Activated CD4-positive, alpha-beta T cell treated with anti-CD3 and anti-CD28 coated beads, Interleukin-2, amount 50 U/mL, for 1 hour (primary cell): ENCODE measurements around the gene SPAG6.
"Not testable (repeated sequence)": the region's sequence is repeated elsewhere in the genome, so short reads cannot be mapped to it uniquely, and the experiment has no call there.

Source experiments
- DNase-seq: peaks from one replicate; pipeline ENCODE4 v3.0.0-alpha.2; 2020

The SPAG6 gene

DNA sequence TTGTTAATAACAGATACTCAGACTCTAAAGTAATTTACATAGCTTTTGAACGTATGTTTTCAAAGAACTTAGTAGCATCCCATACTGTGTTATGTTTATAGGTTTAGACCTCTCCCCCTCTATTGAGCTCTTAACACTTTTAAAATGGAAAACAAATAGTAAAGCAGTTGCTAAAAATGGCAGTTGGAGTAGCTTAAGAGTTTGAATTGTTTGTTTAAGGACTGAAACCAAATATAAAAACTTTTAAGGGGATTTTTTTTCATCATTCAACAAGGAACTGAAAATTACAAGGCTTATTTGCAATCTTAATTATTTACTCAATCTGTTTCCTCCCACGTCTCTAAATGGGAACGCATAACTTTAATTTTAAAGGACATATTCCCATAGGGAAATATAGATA, 1.6 kb upstream of the SPAG6 start:
- no peak for DNase-seq

DNA sequence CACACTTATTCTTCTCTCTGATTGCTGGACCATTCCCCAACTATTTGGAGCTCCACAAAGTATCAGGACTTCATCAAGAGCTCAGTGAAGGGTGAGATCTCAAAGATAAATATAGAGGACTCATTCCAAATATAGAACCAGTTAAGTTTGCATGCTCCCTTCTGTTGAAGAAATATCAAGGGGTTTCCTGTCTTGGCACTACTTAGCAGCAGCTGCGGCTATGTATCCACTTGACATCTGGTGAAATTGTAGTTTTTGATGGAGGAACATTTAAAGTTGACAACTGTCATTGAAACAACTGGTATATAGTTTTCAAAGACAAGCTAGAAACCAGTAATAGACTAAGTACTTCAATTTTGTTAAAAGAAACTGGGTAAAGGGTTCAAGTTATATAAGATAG, 1.0 kb upstream of the SPAG6 start:
- DNase-seq, result no peak

DNA sequence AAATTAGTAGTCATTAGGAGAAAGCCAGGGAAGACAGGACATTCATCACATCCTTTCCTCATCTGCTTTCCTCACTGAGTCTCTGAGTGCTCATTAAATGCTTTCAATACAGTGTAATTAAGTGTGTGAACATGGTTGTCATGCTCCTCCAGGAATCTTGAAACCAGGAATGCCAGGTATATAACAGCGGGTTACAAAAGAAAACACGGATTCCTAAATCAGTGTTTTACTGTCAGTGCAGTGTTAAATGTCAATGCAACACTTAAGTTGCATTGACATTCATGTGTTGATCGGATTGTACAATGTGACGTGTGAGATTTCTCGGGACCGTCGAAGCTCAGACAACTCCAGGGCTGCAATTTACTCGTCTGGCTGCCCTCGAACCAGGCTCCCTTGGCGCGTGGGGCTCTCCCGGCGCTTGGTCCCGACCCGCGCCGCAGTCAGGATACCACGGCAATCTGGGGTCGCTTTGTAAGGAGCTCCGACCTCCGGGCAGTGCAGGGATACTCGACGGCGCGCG, 455 bp upstream of the SPAG6 start:
- no peak for DNase-seq

DNA sequence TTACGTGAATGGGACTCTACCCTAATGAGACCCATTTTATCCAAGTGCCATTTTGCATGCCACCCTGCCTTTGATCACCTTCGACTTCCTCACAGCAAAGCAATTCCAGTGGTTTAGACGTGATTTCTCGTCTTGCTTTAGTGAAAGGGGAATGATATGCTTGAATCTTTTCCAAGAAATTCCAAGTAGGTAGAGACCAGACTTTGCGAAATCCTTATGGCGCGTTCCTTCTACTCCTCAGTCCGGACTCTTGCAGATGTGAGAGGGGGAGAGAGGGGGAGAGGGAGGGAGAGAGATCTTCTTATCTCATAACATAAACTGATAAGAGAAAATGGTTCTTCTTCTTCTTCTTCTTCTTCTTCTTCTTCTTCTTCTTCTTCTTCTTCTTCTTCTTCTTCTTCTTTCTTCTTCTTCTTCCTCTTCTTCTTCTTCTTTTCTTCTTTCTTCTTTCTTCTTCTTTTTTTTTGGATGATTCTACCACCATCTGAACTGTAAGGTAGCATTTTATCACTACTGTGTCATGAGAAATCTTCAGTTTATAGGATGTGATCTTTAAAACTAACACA, 883 bp downstream of the SPAG6 start:
- DNase-seq, result no peak

DNA sequence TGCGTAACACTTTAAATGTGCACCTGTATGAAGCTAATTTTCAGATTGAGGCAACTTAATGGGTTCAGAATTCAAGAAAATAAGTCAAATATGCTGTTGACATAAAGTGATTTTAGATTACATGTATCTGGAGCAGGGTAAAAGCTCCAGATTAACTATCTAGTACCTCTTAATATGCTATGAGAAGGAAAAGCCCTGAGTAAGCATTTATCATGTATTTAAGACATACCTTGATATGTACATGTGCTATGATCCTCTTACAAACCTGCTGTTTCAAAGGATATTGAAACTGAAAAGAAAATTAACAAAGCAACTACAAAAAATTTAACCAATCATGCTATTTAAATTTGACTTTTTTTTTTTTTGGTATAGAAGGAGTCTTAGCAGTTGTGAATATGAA, 4.5 kb downstream of the SPAG6 start:
- DNase-seq, result no peak

DNA sequence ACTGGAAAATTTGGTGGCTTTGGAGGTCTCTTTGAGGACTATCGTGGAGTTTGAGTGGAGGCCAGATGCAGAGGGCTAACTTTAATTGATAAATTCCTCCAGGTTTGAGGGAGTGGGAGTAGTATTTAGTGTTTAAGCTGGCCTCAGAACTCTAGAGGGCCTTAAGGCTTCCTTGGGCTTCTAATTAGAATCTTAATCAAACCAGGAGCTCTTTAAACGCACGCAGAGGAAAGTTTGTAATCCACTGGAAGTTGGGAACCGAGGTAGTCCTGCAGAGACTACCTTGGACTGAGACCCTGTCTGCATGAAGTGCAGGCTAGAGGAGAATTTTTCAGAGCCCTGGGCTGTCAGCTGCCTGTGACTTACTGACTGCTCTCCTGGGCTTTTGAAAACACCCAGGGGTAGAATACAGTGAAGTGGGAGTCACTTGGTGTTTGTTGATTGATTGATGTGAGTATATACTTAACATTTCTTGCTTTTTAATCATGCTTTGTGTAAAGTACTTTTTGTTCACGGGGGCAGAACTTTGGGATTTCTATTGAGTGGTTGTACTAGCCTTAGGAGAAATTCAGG, 5.9 kb downstream of the SPAG6 start:
- DNase-seq, result no peak

DNA sequence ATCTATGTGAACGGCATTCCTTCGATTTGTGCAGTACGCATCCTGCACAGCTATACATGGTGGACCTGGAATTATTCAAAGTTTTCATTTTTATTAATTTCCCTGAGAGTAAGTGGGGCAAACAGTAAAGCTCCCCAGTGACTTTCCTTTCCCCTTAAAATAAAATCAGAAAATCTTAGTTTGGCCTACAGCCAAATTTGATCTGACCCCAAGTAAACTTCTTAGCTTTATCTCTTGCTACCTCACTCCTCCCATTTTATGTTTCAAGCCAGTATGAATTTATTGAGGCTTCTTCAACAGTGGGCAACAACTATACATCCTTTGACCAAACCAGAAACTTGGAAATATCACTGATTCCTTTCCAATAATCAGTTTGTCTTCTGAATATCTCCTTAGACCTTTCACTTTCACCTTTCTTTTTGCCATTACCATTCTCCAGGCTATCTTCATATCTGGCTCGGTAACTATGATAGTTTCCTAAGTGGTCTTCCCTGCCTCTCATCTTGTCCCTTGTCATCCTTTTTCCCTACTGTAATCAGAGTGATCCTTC, 11.1 kb downstream of the SPAG6 start:
- DNase-seq, result no peak

DNA sequence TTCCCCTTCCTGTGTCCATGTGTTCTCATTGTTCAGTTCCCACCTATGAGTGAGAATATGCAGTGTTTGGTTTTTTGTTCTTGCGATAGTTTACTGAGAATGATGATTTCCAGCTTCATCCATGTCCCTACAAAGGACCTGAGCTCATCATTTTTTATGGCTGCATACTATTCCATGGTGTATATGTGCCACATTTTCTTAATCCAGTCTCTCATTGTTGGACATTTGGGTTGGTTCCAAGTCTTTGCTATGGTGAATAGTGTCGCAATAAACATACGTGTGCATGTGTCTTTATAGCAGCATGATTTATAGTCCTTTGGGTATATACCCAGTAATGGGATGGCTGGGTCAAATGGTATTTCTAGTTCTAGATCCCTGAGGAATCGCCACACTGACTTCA, 12.5 kb downstream of the SPAG6 start:
- DNase-seq, result not testable (repeated sequence)

DNA sequence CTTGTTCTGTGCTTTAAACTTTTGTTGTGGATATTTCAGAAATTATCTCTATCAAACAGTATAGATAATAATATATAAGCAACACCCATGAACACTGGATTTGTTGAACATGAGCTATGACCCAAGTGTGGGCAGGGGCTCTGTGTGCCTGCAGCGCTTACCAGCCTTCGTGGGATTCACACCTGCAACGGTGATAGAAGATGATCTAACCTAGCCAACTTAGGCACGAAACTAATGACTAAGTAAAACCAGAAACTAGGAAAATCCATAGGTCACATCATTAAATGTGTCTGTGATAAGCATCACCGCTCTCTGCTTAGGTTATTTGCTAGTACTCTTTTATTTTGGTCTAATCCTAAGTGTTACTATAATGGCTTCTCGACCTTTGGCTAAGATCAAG, 18.0 kb downstream of the SPAG6 start:
- DNase-seq, result no peak

DNA sequence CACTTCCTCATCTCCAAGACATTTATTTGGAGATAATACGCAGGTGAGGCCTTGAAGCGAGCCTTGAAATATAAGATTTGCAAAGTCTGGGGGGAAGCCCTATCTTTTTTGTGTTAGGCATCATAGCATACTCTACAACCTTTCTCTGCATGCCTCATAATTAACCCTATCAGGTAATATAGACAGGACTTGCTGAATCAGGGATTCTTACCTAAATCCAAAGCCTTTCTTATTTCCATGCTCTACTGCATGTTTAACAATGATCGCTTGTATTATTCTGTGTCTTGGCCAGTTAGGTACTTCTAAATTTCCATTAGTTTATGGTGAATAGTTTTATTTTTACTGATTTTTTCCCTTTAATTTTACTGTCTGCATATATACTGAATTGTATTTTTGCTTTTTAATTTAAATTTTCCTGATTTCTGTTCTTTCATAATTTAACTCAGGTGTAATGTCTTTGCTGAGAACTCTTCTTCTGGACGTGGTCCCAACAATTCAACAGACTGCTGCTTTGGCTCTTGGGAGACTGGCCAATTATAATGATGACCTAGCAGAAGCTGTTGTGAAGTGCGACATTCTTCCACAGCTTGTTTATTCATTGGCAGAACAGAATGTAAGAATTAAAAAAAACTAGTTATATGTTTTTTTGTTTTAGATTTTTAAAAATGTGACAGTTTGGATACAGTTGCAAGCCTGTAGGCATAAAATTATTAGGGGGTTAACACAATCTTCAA, 19.3 kb downstream of the SPAG6 start:
- DNase-seq, result no peak

DNA sequence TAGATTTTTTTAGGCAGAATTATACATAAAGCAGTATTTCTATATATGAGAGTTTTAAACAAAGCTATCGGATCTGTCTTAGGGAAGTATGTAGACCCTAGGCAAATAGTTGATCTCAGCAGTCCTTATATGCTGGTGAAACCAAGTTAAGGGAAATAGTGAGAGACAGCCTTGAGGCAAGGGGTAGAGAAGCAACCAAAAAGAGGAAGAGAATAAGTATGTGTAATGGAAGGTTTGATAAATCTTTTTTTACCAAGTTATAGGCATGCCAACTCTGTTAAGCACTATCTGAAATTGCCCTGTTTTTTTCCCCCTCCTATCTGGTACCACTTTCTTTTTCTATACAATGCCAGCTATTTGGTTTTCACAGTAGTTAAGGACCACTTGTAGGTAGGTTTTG, 19.9 kb downstream of the SPAG6 start:
- DNase-seq, result no peak

DNA sequence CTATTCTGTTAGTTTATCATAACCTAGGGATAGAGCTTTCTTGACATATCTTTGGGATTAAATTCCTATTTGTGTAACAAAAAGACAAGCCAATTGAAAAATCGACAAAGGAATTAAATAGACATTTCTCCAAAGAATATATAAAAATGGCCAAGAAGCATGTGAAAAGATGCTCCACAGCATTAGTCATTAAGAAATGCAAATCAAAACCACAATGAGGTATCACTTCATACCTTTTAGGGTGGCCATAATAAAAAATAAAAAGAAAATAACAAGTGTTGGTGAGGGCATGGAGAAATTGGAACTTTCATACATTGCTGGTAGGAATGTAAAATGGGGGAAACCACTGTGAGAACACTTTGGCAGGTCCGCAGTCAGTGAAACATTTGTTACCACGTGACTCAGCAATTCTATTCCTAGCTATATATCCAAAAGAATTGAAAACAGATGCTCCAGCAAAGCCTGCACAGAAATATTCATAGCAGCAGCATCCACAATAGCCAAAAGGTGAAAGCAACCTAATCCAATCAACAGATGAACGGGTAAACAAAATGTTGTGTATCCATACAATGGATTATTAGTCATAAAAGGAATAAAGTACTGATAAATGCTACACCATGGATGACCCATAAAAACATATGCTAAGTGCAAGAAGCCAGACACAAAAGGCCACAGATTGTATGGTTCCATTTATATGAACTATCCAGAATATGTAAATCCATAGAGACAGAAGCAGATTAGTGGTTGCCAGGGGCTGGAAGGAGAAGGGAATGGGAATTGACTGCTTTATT, 20.5 kb downstream of the SPAG6 start:
- DNase-seq, result no peak

DNA sequence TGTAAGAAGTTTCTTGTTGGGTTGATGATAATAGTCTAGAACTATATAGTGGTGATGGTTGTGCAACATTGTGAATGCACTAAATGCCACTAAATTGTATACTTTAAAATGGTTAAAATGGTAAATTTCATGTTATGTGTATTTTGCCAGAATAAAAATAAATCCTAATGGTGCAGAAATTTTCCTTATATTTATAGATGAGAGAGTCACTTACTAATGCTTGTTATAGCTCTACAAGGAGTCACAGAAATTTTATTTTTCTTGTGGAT, 21.1 kb downstream of the SPAG6 start:
- DNase-seq, result no peak

DNA sequence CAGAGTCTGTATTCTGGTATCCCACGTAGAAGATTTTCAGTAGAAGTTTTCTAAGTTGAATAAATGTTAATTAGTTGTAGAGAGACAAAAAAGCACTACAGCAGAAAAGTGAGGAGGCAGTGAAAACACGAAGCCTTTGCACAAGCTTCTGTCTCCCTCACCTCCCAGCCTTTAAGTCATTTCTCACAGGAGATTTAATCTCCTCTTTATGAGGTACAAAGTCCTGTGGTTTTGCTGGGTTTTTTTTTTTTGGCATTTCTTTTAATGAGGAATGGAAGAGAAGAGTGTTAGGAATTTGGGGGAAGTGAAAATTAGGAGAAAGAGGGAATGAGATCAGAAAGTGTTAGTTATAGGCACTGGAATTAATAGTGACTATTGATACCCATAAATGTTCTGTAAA, 21.5 kb downstream of the SPAG6 start:
- no peak for DNase-seq

DNA sequence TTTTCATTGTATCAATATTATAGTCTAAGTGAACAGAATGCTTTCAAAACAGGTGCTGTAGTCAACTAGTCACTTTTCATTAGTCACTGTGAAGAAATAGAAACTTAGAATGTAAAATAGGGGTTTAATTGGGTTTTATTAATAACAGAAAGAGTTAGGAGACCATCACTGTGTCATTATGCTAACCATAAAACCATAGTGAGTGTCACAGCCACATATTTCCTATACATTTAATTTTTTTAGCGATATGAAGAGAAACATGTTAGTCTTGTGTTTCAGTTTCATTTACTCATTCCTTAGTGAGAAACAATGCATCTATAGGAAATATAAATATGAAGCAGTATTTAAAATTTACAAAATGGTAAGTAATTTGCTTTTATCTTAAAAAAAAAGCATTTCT, 22.2 kb downstream of the SPAG6 start:
- DNase-seq, result no peak

DNA sequence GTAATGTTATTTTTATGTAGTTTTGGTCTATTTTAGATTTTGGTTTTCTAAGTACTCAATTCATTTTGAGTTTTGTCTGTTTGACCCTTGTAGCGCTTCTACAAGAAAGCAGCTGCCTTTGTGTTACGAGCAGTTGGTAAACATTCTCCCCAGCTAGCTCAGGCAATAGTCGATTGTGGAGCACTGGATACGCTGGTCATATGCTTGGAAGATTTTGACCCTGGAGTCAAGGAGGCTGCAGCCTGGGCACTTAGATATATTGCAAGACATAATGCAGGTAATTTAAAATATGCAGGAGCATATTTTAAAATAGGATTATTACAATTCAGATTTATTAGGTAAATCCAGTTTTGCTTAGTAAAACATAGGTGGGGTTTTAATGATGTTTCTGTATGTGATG, 23.1 kb downstream of the SPAG6 start:
- DNase-seq, result no peak

DNA sequence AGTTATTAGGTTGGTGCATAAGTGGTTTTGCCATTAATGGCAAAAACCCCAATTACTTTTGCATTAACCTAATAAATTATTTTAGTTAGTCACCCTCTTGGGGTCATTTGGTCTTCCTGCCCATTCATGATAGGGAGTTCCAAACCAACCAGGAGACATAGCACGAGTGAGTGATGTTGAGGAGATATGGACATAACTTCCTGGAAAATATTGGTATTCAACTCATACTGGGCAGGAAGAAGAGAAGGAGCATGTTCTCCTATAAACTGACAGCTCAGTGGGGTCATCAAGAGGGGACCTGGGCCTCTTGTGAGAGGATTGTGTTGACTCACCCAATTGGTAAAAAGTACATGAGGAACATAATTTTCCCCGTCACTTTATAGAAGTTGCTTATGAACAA, 23.7 kb downstream of the SPAG6 start:
- no peak for DNase-seq

DNA sequence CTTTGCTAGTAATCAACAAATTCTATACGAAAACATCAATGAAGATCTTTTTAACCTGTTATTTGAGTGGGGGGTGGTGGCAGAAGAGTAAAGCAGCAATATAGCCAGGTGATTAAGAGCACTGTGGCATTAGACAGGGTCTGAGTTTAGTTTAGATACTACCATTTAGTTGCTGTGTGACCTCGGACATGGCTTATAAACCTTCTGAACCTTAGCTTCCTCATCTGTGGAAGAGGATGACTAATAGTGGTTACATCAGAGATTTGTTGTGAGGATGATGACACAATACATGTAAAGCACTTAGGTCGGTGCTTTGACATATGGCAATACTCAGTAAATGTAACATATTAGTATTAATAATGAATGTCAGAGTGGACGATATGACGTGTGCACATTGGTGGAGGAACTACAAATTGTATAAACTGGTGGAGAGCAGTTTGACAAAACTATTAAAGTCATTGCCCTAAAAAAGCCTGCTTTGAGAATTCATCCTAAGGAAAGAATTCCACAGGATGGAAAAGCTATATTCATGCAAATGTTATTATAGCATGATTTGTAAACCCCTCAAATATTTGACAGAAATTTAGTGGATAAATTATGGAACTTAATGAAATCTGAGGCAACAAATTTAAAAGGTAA, 24.3 kb downstream of the SPAG6 start:
- DNase-seq, result no peak

DNA sequence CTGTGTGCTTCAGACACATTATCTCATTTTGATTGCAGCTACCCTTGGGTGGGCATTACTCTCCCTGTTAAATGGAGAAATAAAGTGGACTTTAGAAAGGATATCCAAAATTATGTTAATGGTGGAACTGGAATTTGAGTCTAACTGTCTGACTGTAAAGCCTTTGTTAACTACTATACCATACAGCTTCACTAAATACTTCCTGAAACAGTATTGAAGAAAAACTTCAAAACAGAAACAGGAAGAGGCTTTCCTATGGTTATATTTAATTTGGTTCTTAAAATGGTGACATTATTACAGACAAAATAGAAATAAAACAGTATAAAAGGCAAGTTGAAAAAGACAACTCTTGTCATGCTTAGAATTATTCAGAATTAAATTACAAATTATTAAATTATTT, 25.0 kb downstream of the SPAG6 start:
- DNase-seq, result no peak

DNA sequence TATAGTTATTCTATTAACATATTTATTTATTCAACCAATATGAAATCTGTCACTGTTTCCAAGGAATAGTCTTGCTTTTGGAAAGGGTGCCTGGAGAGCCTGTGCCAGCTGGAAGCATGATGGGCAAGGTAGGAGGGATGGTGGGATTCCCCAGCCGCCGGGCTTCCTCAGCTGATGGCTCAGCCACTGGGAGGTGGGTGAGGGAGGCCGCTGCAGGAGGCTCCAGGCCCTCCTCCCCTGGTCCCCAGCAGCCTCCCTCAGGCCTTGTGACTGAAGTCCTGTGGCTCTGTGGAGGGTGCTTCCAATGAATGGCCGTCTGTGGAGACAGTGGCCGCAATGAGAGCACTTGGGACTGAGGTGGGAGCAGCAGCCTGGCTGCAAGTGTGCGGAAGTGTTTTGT, 27.0 kb downstream of the SPAG6 start:
- no peak for DNase-seq

DNA sequence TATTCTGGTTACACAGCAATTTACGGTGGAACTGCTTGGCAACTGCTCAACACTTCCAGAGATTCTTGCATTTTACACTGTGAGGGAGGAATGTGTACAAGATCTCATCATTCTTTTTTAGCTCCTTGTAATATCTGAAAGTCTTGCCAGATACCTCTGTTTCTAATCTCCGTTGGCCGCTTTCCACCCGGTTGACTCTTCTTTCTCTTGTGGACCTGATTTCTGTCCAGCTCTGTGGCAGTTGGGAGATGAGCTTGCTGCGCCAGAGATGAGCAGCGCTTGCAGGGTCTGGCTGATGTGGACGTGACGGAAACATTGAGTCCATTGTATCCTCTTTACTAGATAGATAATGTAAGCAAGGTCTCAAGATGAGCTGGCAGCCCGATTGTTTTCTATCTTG, 27.6 kb downstream of the SPAG6 start:
- DNase-seq, result no peak

DNA sequence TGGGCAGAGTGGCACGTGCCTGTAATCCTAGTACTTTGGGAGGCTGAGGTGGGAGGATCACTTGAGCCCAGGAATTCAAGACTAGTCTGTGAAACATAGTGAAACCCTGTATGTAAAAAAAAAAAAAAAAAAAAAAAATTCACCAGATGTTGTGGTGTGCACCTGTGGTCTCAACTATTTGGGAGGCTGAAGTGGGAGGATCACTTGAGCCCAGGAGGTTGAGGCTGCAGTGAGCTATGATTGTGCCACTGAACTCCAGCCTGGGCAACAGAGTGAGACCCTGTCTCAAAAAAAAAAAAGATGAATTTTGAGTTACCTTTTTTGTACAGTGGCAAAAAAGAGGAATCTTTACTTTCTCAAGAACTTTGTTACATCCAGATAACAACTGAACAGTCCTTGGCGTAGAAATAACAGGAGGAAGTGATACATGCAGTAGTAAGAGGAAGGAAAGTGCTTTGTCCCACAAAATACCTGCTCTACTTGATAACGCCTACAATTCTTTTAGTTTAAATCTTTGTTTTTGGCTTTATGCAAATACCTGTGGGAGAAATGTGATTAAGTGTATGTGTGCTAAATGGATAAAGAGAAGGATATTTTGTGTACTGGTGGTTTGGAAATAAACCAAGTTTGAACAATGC, 29.3 kb downstream of the SPAG6 start:
- no peak for DNase-seq

DNA sequence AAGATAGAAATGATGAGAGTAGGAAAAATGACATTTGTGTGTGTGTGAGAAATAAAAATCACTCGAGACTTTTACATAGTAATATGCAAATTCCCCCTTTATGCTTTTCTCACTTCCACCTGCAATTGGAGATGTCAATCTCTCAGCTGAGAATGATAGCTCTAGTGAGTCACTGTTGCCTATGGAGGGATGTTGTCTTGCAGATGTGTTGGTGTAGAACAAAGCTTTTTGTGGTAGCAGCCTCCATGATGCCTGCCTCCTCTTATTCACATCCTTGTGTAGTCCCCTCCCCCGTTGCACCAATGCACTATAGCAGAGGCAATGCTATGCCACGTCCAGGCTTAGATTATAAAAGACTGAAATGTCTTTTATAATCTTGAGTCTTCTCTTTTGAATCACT, 33.8 kb downstream of the SPAG6 start:
- no peak for DNase-seq
